Ascending aorta (tissue), 2 donors: ENCODE measurements around the gene METTL25. TPM values are rescaled to one million over a fixed set of nuclear protein-coding genes. Genes with fewer than 3 reads are reported as not detected.

ENCODE experiments used
- DNase-seq, 2 donors: peaks; one replicate each; pipeline ENCODE4 v3.0.0-alpha.2; 2019; ENCODE audit warnings: low spot score in 2 of 2
- H3K27ac ChIP-seq, 2 donors: fragments of 200-600 bp; sonication (generic); one replicate each; pipeline ENCODE4 v1.5.1; 2016 to 2017; ENCODE audit warnings: mild to moderate bottlenecking in 1 of 2
- H3K27me3 ChIP-seq: fragments of 200-600 bp; sonication (generic); one replicate; pipeline ENCODE4 v1.5.1; 2017
- H3K36me3 ChIP-seq, 2 donors: fragments of 200-600 bp; sonication (generic); one replicate each; pipeline ENCODE4 v1.5.1; 2016
- H3K4me1 ChIP-seq, 2 donors: fragments of 200-600 bp; sonication (generic); one replicate each; pipeline ENCODE4 v1.5.1; 2016 to 2017; ENCODE audit warnings: mild to moderate bottlenecking in 1 of 2
- H3K4me3 ChIP-seq, 2 donors: fragments of 200-600 bp; sonication (generic); one replicate each; pipeline ENCODE4 v1.5.1; 2016 to 2017; ENCODE audit warnings: mild to moderate bottlenecking in 1 of 2
- H3K9me3 ChIP-seq, 2 donors: fragments of 200-600 bp; sonication (generic); one replicate each; pipeline ENCODE4 v1.5.1; 2016
- intact Hi-C: fragments of 100-400 bp; cut with DNase I; formaldehyde crosslinking; loops from one replicate; pipeline ENCODE4 v1.15.1; 2023
- total RNA-seq: library from RNA; depleted of rRNA; stranded (reverse); fragments of >200 nt; gene quantifications from one replicate; pipeline ENCODE4 v1.1.0, GENCODE V29; 2016
- TF ChIP-seq, protein P1 (sequence below), 3 experiments: fragments of 200-600 bp in 2 of 3; fragments of 450-650 bp in 1 of 3; sonication (generic) in 2 of 3; IDR thresholded peaks; one replicate each; pipeline ENCODE4 v1.5.1; 2016 to 2019; ENCODE audit warnings: antibody characterized with exemption in 3 of 3, mild to moderate bottlenecking in 1 of 3, moderate library complexity in 1 of 3

Gene METTL25
- total RNA-seq, 1 donor from 2014 or later = 2.2 TPM

DNA sequence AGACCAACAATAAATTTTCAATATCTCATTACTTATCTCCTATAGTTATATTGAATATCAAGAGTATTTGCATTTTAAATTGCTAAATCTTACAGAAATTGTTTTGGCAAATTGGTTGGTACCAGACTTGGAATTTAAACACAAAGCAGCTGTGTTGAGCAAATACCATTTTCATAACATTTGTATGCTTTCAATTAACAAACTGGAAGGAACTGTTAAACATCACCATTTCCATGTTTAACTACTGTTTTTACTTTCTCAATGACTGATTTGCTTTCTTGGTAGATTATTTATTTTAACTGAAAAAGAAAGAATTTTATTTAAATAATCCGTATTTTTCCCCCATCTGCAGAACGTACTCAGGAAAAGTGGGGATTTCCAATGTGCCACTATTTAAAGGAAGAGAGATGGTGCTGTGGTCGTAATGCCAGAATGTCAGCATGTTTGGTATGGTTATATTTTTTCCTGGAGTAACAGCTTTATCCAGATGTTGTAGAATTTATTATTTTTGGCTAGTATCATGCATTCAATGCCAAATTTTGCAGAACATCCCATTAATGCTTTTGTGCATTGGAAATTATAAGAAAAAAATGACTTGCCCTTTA is 72.3 kb downstream of the METTL25 start:
- intact Hi-C loops = no loop called here
- TF ChIP-seq, protein P1, sequence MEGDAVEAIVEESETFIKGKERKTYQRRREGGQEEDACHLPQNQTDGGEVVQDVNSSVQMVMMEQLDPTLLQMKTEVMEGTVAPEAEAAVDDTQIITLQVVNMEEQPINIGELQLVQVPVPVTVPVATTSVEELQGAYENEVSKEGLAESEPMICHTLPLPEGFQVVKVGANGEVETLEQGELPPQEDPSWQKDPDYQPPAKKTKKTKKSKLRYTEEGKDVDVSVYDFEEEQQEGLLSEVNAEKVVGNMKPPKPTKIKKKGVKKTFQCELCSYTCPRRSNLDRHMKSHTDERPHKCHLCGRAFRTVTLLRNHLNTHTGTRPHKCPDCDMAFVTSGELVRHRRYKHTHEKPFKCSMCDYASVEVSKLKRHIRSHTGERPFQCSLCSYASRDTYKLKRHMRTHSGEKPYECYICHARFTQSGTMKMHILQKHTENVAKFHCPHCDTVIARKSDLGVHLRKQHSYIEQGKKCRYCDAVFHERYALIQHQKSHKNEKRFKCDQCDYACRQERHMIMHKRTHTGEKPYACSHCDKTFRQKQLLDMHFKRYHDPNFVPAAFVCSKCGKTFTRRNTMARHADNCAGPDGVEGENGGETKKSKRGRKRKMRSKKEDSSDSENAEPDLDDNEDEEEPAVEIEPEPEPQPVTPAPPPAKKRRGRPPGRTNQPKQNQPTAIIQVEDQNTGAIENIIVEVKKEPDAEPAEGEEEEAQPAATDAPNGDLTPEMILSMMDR (IDR thresholded peaks at IDR 0.05) = no peak

DNA sequence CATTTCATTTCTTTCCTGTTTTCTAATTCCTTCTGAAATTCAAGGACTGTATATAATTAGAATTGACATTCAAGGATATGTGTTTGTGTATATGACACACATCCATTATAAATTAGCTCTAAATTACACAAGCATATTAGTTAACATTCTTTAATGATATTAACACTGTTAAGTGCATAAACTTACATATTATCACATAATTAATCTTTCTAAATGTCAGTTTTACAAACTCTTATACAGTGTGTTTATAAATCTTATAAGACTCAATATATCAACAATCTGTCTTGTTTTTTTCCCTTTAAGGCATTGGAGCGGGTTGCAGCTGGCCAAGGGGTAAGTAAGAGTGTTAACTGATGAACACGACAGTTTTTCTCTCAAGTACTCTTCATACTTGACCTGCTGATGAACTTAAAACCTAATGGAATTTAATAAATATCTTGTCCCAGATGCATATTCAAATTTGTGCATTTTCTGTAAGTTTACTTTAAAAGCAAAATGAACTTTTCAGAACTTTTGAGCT is 76.1 kb downstream of the METTL25 start:
- peaks cover 0 to 15% of the 10 kb centered on the region in 2 donors for H3K36me3 ChIP-seq
- H3K27me3 ChIP-seq = no peaks in the 10 kb centered on the region
- H3K9me3 ChIP-seq = no peaks in the 10 kb centered on the region
- no peaks in the 10 kb centered on the region for H3K4me1 ChIP-seq
- DNase-seq = no peak
- intact Hi-C loops = no loop called here
- H3K4me3 ChIP-seq = no peak overlapping the region
- TF ChIP-seq, protein P1 (IDR thresholded peaks at IDR 0.05) = no peak
- H3K27ac ChIP-seq = no peak overlapping the region

More for the DNA sequence above, 72.3 kb downstream of the METTL25 start:
- Histone ChIP-seq H3K36me3 (peaks cover 0 to 2% of the 10 kb centered on the region in 2 donors), H3K9me3 (no peaks in the 10 kb centered on the region), H3K27ac (no peak overlapping the region), H3K27me3 (no peaks in the 10 kb centered on the region), H3K4me3 (no peak overlapping the region), H3K4me1 (no peaks in the 10 kb centered on the region)
- no peak for DNase-seq

DNA sequence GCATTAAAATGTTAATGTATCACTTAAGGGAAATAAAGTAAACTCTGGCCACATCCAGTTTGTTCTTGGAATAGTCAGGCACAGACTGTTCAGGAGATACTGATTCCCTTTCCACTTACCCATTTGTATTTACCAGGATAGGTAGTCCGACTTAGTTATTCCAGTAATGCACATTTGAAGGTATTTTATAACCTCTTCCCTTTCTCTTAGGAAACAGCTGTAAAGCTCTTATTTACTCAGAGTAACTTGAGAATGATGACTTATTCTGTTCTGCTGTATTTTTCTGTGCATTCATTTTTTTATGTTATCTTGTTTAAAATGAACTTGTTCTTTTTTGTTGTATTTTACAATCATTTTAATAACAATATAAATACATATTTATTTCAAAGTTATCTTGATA is 78.0 kb downstream of the METTL25 start:
- no peaks in the 10 kb centered on the region for H3K27me3 ChIP-seq
- H3K27ac ChIP-seq = no peak overlapping the region
- no peaks in the 10 kb centered on the region for H3K4me1 ChIP-seq
- DNase-seq = no peak
- H3K36me3 ChIP-seq = peaks cover 4 to 34% of the 10 kb centered on the region in 2 donors
- intact Hi-C loops = no loop called here
- H3K9me3 ChIP-seq = no peaks in the 10 kb centered on the region
- no peak overlapping the region for H3K4me3 ChIP-seq
- TF ChIP-seq, protein P1 (IDR thresholded peaks at IDR 0.05) = no peak

DNA sequence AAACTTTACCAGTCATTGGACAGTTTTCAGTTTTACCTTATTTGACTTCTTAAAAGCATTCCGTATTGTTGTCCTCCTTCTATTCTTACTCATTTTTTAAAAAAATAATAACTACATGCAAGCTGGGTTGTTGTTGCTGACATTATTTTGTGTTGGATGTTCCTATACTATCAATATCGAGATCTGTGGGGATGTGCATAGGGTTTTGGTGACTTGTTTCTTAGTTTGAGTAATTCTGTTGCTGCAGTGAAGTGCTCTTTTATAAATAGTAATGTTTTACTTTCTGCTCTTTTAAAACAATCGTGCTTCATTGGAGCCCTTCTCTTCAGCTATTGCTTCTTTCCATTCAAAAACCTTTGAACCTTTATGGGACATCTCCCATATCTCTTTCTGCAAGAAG is 79.4 kb downstream of the METTL25 start:
- DNase-seq = no peak

DNA sequence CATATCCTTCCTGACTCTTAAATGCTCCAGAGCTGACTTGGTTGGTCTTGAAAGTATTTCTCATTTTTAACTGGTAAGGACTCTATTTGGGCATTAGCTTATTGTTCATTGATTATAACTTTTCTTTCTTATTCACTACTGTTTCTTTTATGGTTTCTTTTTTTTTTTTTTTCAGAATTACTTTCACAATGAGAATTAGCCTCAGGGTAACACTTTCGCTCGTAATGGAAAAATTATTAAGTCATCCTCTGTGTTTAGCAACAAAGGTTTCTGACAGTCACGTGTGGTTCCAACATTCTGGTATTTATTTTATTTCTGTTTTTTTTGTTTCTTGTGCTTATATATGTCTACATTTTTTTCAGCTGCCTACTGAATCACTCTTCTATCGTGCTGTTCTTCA is 80.0 kb downstream of the METTL25 start:
- intact Hi-C loops = no loop called here
- peaks cover 10 to 40% of the 10 kb centered on the region in 2 donors for H3K36me3 ChIP-seq
- TF ChIP-seq, protein P1 (IDR thresholded peaks at IDR 0.05) = no peak
- DNase-seq = no peak
- H3K27ac ChIP-seq = no peak overlapping the region
- no peaks in the 10 kb centered on the region for H3K27me3 ChIP-seq
- no peaks in the 10 kb centered on the region for H3K9me3 ChIP-seq
- no peaks in the 10 kb centered on the region for H3K4me1 ChIP-seq
- H3K4me3 ChIP-seq = no peak overlapping the region

More for the DNA sequence above, 79.4 kb downstream of the METTL25 start:
- H3K27me3 ChIP-seq = no peaks in the 10 kb centered on the region
- intact Hi-C loops = no loop called here
- H3K4me3 ChIP-seq = no peak overlapping the region
- H3K36me3 ChIP-seq = peaks cover 10 to 40% of the 10 kb centered on the region in 2 donors
- no peaks in the 10 kb centered on the region for H3K9me3 ChIP-seq
- H3K27ac ChIP-seq = no peak overlapping the region
- TF ChIP-seq, protein P1 (IDR thresholded peaks at IDR 0.05) = no peak
- no peaks in the 10 kb centered on the region for H3K4me1 ChIP-seq
